IPS-NIHi7 (cell line): Measurements from ENCODE around the gene FHOD3.

ENCODE experiments used
- DNase-seq: peaks from one replicate; pipeline ENCODE4 v3.0.0; 2012; ENCODE audit warnings: mixed read lengths; ENCODE audit errors: extremely low spot score

FHOD3 gene

GRCh38 chr18:36629138-36629530 lies 331.6 kb downstream of the FHOD3 start:
- DNase-seq: no peak

DNA sequence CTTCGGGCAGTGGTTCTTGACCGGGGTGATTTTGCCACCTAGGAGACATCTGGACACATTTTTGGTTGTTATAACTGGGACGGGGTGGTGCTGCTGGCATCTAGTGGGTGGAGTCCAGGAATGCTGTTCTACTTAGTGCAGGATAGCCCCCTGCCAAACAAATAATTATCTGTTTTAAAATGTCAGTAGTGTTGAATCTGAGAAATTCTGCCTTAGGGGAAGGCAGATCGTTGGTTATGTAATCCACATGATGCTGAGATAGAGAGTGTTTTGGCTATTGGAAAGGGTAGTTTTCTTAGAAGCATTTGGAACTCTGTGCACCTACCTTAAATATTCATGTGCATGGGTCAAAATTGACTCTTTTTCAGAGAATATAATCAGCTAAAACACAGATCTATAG lies 332.3 kb downstream of the FHOD3 start:
- DNase-seq: no peak

GRCh38 chr18:36630917-36631316 lies 333.4 kb downstream of the FHOD3 start:
- DNase-seq: no peak

DNA sequence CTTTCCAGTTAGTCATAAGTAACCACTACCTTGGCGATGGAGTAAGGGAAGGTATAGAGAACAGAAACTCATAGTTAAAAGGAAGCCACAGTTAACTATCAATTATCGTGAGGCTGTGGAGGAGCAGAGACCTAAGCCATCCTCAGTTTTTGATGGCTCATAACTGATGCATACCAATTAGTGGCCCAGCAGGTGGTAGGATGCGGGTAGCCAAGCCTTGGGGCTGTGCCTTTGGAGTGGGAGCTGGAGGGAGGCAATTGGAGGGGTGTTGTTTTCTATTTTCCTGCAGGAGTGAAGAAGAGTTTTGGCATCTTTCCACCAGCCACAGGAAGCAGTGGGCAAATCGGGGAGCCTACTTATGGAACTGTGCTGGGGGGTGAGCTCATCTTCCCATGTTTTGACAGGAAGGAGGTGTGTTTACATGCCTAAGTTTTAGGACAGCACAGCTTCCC lies 336.5 kb downstream of the FHOD3 start:
- no peak for DNase-seq

DNA sequence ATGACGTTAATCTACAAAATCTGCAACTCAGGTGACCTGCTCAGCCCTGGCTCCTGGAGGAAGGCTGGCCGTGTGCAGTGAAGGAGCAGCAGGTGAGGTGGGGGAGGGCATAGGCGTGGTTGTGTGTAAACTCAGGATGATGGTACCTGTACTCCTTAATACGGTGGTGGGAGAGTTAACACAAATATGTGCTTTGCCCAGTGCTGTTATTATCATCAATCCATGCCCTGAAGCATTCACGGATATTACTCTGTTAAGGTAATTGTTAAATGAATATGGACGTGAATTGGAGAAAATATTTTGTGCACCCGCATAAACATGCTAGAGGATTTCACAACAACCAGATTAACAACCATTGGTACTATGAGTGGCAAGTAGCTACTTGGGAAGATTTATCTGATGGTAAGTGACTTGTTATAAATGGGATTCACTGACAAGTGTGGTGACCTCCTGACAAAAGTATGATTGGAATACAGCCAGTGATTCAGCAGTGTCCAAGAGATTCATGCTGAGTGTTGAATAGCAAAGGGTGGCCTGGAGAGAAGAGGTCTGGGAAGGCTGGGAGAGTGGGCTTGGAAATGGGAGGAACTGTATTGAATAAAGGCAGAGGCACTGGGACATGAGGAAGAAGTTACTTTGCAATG lies 337.2 kb downstream of the FHOD3 start:
- no peak for DNase-seq

DNA sequence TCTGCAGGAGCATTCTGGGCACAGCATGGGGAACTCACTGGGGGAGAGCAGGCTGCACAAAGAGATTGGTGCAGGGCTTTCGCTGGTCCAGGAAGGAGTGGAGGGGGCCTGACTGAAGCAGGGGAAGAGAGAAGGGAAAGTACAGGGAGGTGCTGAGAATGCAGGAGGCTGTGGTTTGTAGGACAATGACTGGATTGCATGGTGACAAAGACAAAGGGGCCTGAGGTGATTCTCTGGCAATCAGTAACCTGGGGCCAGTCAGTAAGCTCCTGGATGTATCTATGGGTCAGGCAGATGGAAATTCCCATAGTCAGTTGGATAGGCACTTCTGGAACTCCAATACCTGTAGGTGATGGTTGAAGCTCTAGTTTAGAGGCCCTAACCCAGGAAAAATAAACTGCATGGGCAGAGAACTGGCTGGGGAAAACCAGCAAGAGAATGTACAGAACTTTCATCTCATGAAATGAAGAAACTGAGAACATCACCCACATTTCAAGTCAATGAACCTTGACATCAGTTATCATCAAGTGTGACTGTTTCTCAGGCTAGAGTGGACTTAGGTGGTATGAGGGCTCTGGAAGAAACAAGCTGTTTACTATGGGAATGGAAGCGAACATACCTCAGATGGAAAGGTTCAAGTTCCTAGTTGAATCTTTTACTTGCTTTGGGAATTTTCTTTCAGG lies 338.0 kb downstream of the FHOD3 start:
- DNase-seq: peak; percentile 23

DNA sequence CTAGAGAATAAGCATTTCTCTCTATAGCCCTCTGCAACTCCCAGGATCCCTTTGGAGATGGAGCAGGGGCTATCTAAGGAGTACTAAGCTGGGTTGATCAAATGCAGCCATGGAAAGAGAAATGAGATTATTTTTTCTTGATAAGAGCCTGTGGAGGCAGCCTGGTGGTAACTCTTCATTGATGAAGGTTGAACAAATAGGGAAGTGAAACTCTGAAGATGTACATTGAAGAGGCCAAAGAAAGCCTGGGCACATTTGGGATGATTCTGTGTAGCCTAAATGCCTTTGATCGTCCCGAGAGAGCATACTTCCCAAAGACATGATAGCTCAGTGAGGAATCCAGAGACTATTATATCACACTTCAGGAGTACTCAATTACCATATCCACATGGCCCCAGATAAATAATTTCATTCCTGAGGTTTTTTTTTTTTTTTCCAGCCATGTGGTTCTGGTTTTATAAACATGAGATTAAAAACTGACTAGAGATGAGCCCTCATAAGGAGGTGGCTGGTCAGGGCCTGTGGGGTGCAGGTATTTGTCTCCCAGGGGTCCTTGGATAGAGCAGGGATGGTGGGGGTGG lies 338.8 kb downstream of the FHOD3 start:
- no peak for DNase-seq

- no peak for DNase-seq
Observed at GRCh38 chr18:36638224-36638623, 340.7 kb downstream of the FHOD3 start.

DNA sequence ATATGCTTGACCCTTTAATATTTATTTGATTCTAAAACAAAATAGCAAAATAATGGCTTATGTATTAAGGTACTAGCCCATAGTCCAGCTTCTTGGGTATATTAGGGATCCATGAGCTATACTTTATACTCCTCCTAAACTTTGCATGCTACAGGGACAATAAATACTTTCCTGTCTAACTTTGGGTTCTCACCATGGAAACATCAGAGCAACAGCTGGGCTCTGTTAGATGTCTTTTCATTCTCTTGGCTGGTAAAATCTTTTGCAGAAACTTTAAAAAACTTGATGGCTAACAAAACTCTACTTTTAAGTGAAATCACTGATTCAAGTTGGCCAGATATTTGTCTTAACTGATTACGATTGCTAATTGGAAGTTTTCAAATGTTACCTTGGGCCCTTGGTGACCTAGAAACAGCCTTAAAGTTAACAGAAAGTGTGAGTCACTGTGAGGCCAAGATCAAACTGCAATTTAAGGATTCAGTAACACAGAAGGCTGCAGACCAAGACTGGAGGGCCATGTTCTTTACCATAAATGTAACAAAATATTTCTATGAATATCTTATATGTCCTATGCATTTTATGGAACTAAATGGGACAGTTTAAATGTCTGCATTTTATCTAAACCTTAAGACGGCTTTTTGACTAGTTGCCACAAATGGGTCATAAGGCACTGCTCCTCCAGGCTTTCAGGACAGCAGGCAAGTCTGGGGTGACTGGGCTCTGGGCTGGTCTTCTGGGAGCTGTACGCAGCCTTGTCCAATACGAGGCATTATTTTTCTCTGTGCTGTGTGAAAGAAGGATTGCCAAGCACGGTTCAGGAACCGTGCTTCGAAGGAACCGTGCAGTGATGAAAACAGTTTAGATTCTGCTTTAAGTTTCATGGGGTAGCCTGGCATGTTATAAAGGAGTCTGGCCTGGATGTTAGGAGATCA lies 342.8 kb downstream of the FHOD3 start:
- no peak for DNase-seq

DNA sequence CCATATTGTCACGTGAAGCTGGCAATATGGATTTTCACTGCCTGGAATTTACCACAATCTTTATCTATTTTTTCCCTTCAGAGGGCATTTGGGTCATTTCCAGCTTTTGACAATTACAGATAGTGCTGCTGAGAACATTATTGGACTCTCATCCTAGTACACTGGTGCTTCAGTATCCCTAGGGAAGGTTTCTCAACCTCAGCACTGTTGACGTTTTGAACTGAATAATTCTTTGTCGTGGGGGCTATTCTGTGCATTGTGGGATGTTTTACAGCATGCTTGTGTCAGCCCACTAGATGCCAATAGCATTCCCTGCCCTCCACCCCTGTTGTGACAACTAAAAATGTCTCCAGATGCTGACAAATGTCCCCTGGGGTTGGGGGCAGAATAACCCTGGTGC lies 345.5 kb downstream of the FHOD3 start:
- no peak for DNase-seq

DNA sequence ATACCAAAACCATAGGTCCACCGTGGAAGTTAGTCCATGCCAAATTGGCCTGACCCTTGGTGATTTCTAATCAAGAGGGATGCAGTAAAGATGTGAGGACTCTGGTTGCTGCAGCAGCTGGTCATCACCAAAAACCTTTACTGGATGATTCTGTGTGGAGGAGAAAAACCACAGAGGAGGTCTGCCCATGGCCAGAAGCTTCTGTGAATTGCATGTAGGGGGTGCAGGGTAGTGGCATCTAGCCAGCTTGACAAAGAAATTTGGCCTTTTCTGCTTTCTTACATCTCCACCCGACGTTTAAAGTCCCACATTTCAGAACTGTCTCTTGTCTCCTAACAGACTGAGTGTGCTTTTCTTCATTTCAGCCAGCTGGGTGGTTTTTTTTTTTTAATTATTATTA lies 351.3 kb downstream of the FHOD3 start:
- DNase-seq: no peak

GRCh38 chr18:36649205-36649604 lies 351.7 kb downstream of the FHOD3 start:
- no peak for DNase-seq

- no peak for DNase-seq
Observed at GRCh38 chr18:36650266-36650665, 352.8 kb downstream of the FHOD3 start.

DNA sequence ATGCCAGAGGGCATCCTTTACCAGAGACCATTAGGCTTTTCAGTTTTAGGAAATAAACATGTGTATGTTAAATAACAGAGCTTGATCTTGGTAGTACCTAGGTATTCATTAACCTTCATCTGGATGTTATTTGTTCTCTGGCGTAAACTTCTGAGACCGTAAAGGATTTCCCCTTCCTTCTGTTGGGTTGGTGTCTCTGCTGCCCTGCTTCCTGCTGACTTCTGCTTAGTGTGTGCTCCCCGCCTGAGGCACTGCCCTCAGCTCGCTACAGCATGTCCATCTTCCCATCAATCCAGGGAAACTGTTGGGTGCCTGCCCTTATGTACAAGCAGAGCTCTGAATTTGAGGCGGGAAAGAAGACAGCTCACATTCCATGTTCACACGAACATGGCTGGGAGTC lies 353.4 kb downstream of the FHOD3 start:
- no peak for DNase-seq

GRCh38 chr18:36652503-36652902 lies 355.0 kb downstream of the FHOD3 start:
- DNase-seq: no peak

DNA sequence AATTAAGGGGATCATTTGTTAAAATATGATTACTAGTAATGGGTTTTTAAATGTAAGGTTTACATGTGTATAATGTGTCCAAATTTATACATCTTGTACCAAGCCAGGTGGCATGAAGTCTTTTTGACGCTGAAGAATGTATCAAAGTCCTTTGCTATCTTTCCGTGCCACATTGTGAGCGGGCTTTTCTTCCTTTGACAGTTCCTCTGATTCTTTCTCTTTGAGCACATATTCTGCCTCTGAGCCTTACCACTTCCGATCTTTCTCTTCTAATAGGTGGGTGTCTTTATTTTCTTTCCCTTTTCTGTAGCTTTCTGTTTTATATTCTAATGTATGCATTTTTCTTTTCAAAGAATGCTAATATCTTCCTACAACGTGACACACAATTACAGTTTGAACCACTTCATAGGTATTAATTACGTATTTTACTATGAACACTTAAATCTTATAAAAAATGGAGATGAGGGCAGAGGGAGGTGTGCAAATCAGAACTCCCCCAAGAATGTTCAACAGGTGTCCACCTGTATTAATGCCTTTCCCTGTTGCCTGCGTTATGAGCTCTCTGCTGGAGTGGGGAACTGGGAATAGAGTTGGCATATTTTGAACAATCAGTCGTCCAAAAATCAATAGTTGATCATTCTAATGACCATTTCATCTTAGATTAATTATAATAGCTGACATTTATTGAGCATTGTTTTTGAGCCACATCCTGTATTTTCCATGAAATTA lies 355.8 kb downstream of the FHOD3 start:
- DNase-seq: no peak

DNA sequence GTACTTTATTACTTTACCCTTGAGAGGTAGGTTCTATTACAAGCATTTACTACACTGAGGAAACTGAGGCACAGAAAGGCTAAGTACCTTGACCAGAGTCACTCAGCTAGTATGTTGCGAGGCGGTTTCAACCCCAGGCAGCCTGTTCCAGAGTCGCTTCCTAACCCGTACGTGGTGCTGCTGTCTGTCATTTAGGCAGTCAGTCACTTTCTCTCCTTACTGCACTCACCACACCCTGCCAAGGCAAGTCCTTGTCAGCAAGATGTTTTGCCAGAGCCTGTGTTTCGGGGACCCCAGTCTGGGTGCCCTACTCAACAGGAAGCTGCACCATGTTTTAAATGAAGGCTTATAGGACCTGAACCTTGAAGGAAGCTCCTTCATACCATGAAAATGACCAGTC lies 356.4 kb downstream of the FHOD3 start:
- no peak for DNase-seq

DNA sequence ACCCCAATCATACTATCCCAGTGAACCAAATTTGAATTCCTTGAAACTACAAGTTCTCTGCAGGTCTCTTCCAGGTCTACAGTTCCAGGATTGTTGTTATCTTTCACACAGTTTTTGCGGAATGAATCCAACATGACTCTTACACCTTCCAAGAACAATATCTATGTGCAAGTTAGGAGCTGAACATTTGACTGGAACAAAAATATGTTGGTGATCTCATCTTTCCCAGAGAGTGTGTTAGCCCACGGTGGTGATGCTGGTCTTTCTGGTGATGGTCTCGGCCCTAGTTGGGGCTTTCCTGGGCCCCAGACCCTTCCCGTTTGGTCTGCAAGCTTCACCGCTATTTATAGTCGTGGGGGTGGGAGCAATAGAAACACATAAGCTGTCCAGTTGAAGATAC lies 357.6 kb downstream of the FHOD3 start:
- DNase-seq: no peak

GRCh38 chr18:36655930-36656329 lies 358.4 kb downstream of the FHOD3 start:
- no peak for DNase-seq

- no peak for DNase-seq
Observed at GRCh38 chr18:36658611-36659010, 361.1 kb downstream of the FHOD3 start.

DNA sequence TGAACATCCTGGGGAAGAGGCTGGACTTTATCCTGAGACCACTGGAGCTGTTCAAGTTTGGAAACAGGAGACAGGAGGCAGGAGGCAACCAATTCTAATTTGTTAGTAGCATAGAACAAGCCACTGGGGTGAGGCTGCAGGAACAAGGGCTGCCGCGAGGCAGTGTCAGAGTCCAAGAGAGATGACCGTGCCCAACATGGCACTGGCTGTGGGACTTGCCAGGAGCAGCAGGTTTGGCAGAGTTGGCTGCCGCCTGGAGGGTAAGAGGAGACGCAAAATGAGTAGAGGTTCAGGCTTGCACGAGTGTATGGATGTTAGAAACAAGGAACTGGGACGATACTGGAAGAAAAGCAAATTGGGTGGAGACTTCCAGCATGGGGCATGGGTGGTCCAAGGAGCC lies 362.8 kb downstream of the FHOD3 start:
- no peak for DNase-seq

GRCh38 chr18:36661999-36662398 lies 364.5 kb downstream of the FHOD3 start:
- DNase-seq: peak; percentile 58
